ENCODE results near the gene RNF4.

- TF ChIP-seq SUZ12 (IDR thresholded peaks at IDR 0.05; ENCODE audit: extremely low read depth, insufficient read depth, insufficient read length) (no peak), ZNF274 (IDR thresholded peaks at IDR 0.05; ENCODE audit: low read depth, low read length) (no peak), YY1 (IDR thresholded peaks at IDR 0.05; ENCODE audit: insufficient read depth, insufficient read length) (no peak)
Observed at GRCh38 chr4:2426711-2427275, 42.1 kb upstream of the RNF4 start.
